HEK293T (cell line): ENCODE measurements around the gene FOXL1.

Experiments
- CTCF ChIA-PET: fragments of 350-600 bp; formaldehyde crosslinking; extraction: SDS; loops from one replicate; lab custom pipeline; 2021; ENCODE audit warnings: antibody characterized with exemption, inconsistent platforms; lab: Yijun Ruan, JAX
- POLR2A ChIA-PET: fragments of 350-600 bp; formaldehyde crosslinking; extraction: SDS; loops from one replicate; lab custom pipeline; 2020; ENCODE audit warnings: antibody characterized with exemption, inconsistent platforms; lab: Yijun Ruan, JAX
- DNase-seq: peaks from one replicate; pipeline ENCODE4 v3.0.0; 2012; ENCODE audit warnings: mixed read lengths; ENCODE audit errors: extremely low spot score
- ARNT ChIP-seq: fragments of 450-650 bp; IDR thresholded peaks from 2 replicates; pipeline ENCODE4 v1.6.1; 2017; ENCODE audit warnings: mild to moderate bottlenecking
- BHLHE40 ChIP-seq: fragments of 450-650 bp; IDR thresholded peaks from 2 replicates; pipeline ENCODE4 v1.6.1; 2016; ENCODE audit warnings: mild to moderate bottlenecking, moderate library complexity, borderline replicate concordance
- CTBP1 ChIP-seq: fragments of 450-650 bp; IDR thresholded peaks from 2 replicates; pipeline ENCODE4 v1.6.1; 2016; ENCODE audit warnings: borderline replicate concordance
- ELF4 ChIP-seq: fragments of 450-650 bp; IDR thresholded peaks from 2 replicates; pipeline ENCODE4 v1.6.1; 2017; ENCODE audit warnings: antibody characterized with exemption
- FOXA1 ChIP-seq: fragments of 450-650 bp; IDR thresholded peaks from 2 replicates; pipeline ENCODE4 v1.6.1; 2016; ENCODE audit warnings: mild to moderate bottlenecking
- FOXK2 ChIP-seq: fragments of 450-650 bp; IDR thresholded peaks from 2 replicates; pipeline ENCODE4 v1.6.1; 2016; ENCODE audit warnings: mild to moderate bottlenecking
- FOXM1 ChIP-seq: fragments of 450-650 bp; IDR thresholded peaks from 2 replicates; pipeline ENCODE4 v1.6.1; 2017; ENCODE audit warnings: mild to moderate bottlenecking, borderline replicate concordance
- HDGF ChIP-seq: fragments of 450-650 bp; IDR thresholded peaks from 2 replicates; pipeline ENCODE4 v1.6.1; 2017; ENCODE audit warnings: antibody characterized with exemption, borderline replicate concordance
- L3MBTL2 ChIP-seq: fragments of 450-650 bp; conservative IDR thresholded peaks from 2 replicates; pipeline ENCODE4 v1.6.1; 2016; ENCODE audit warnings: mild to moderate bottlenecking
- LEF1 ChIP-seq: fragments of 450-650 bp; IDR thresholded peaks from 2 replicates; pipeline ENCODE4 v1.6.1; 2017; ENCODE audit warnings: mild to moderate bottlenecking, borderline replicate concordance
- NFRKB ChIP-seq: fragments of 450-650 bp; IDR thresholded peaks from 2 replicates; pipeline ENCODE4 v1.6.1; 2016; ENCODE audit warnings: mild to moderate bottlenecking, moderate library complexity
- SP1 ChIP-seq: fragments of 450-650 bp; IDR thresholded peaks from 2 replicates; pipeline ENCODE4 v1.6.1; 2017
- SUZ12 ChIP-seq: fragments of 450-650 bp; IDR thresholded peaks from 2 replicates; pipeline ENCODE4 v1.6.1; 2016; ENCODE audit warnings: mild to moderate bottlenecking
- TARDBP ChIP-seq: fragments of 450-650 bp; IDR thresholded peaks from 2 replicates; pipeline ENCODE4 v1.6.1; 2016
- ZNF384 ChIP-seq: fragments of 450-650 bp; IDR thresholded peaks from 2 replicates; pipeline ENCODE4 v1.6.1; 2016
- TF ChIP-seq, protein P1 (sequence below): fragments of 450-650 bp; IDR thresholded peaks from 2 replicates; pipeline ENCODE4 v1.6.1; 2016

Gene FOXL1

DNA sequence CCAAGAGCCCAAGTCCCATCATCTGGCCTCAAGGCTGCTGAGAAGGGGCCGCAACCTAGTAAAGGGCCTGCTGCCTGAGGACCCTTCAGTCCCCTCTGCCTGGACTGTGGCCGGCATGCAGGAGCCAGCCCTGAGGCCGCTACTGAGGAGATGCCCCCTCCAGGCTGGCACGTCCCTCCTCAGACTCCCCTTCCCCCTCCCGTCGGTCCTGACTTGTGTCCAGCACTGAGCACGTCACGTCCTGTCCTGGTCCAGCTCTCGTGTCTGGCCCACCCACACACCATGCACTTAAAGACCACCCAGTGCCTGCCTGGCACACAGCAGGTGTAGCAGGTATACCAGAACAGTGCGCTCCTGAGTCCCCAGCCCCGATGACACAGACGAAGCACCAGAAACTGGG, 32.9 kb upstream of the FOXL1 start:
- TF ChIP-seq ZNF384 (no peak), LEF1 (no peak), FOXM1 (no peak), CTBP1 (no peak)
- DNase-seq = no peak
- ChIA-PET POLR2A (no interaction called here), CTCF (no interaction called here)

DNA sequence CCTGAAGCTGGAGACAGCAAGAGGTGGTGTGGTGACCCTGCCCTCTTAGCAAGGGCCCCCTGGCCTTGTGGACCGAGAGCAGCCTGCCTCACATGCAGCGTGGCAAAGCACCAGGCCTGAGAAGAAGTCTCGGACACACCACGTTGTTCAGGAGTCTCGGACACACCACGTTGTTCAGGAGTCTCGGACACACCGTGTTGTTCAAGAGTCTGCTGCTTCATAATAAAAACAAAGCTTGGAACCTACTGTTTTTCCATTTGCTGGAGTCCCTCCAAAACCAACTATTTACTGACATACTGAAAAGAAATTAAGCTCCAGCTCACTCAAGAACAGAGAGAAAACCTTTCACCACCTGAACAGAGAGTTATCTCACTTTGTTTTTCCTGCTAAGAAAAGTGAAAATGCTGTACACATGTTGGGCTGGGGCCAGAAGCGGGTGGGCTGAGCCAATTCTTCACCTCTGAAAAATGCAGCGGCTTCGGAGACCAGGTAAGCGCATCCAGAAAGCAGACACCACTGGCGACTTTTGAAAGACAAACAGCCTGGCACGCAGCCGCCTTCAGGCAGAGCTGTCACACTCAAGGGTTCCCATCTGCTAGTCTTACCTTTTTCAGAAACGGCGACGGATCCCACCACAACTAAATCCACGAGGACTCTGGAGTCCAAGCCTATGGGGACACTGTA, 32.3 kb upstream of the FOXL1 start:
- ChIA-PET POLR2A (no interaction called here), CTCF (no interaction called here)
- DNase-seq = no peak
- no peak for TF ChIP-seq LEF1
- TF ChIP-seq ELF4 = no peak
- no peak for TF ChIP-seq FOXK2
- TF ChIP-seq SUZ12 = no peak
- no peak for TF ChIP-seq NFRKB

DNA sequence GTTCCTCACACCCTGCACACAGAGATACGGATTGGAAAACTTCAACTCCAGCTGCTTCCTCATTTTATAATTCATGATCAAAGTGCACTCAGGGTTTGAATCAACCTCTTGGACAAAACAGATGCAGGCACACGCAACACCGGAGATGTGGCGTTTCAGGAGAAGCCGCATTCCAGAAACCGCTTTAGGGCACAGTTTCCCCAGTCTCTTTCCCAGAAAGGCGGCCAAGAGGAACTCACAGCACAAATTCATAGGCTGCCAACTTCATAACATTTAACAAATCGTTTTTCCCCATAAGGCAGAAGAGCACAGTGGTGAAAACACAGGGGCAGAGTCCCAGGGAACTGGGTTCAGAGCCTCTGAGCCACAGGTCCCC, 31.7 kb upstream of the FOXL1 start:
- ChIA-PET CTCF (no interaction called here), POLR2A (no interaction called here)
- no peak for DNase-seq
- no peak for TF ChIP-seq SUZ12
- no peak for TF ChIP-seq FOXA1
- no peak for TF ChIP-seq FOXK2
- TF ChIP-seq BHLHE40 = no peak
- no peak for TF ChIP-seq TARDBP
- no peak for TF ChIP-seq ARNT
- TF ChIP-seq L3MBTL2 = no peak
- TF ChIP-seq ZNF384 = no peak
- TF ChIP-seq FOXM1 = no peak
- no peak for TF ChIP-seq ELF4
- TF ChIP-seq NFRKB = no peak
- TF ChIP-seq LEF1 = no peak
- TF ChIP-seq CTBP1 = no peak
- no peak for TF ChIP-seq HDGF
- TF ChIP-seq, protein P1, sequence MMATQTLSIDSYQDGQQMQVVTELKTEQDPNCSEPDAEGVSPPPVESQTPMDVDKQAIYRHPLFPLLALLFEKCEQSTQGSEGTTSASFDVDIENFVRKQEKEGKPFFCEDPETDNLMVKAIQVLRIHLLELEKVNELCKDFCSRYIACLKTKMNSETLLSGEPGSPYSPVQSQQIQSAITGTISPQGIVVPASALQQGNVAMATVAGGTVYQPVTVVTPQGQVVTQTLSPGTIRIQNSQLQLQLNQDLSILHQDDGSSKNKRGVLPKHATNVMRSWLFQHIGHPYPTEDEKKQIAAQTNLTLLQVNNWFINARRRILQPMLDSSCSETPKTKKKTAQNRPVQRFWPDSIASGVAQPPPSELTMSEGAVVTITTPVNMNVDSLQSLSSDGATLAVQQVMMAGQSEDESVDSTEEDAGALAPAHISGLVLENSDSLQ = no peak
- no peak for TF ChIP-seq SP1

DNA sequence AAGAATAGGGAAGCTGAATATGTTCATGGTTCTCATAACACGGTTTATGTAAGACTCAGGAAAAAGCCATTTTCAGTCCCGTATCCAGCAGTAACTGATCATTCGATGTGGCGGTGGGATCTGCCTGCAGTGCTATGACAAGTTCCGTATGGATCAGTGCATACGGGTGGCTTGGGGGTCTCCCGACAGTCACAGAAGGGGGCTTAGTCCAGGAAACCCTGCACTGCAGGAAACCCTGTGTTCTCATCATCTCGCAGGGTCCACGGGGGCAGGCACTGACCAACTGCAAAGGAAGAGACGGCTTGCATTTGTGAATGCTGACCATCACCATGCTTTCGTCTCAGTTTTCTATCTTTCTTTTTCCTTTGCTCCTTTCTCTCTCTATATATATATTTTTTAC, 31.1 kb upstream of the FOXL1 start:
- POLR2A ChIA-PET = no interaction called here
- DNase-seq = no peak
- CTCF ChIA-PET = no interaction called here
- no peak for TF ChIP-seq NFRKB
- TF ChIP-seq FOXM1 = no peak

DNA sequence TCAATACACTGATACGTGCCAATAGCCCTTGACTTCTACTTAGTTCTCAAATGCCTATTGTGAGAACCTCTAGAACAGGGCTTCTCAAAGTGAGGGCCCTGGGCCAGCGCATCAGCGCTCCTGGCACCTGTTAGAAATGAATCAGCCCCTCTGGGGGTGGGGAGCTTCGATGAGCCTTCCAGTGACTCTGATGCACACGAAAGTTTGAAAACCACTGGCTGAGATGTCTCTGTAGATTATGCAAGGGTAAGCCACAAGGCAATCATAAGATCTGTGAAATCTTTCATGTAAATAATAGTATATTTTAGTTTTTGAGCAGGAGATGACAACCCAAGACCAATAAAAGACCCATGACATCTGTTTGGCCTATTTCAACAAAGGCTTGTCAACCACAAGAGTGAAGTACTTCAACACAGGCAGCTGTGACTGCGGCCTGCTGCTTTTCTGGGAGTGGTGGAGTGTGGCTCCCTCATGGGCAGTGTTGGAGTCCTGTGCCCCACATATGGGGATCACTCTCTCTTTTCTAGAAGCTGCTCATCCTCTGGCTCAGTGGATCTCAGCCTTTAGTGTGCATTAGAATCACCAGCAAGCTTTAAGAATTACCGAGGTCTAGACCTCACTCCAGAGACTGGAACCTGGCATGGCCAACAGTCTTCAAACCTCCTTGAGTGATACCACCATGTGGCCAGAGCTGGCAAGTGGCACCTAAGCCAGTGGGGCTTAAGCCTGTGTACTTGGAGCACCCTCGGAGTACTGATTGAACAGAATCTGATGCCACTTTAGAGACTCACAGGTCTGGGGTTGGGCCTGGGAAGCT, 29.1 kb upstream of the FOXL1 start:
- no peak for DNase-seq
- ChIA-PET CTCF (no interaction called here), POLR2A (interaction anchor here (1.3 kb wide), 1 partner anchor 8 kb away, joined by 3 read pairs; no protein-coding TSS in a partner anchor)
- TF ChIP-seq SUZ12 (no peak), HDGF (no peak), ARNT (no peak), FOXA1 (no peak), ELF4 (no peak), LEF1 (no peak), FOXK2 (no peak), CTBP1 (no peak), TARDBP (no peak), SP1 (no peak), ZNF384 (no peak), NFRKB (no peak), L3MBTL2 (no peak), FOXM1 (no peak), BHLHE40 (no peak)
- TF ChIP-seq, protein P1 = no peak

DNA sequence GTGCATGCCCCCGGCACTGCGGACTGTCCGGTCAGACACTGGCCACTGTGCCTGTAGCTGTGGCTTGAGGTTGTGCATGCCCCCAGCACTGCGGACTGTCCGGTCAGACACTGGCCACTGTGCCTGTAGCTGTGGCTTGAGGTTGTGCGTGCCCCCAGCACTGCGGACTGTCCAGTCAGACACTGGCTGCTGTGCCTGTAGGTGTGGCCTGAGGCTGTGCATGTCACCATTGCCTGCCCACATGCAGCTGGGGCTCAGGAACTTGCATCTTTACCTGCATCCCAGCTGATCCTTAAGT, 28.5 kb upstream of the FOXL1 start:
- no peak for TF ChIP-seq ZNF384
- TF ChIP-seq NFRKB = no peak
- TF ChIP-seq SP1 = no peak
- no peak for TF ChIP-seq HDGF
- no peak for TF ChIP-seq BHLHE40
- TF ChIP-seq TARDBP = no peak
- no peak for TF ChIP-seq SUZ12
- TF ChIP-seq L3MBTL2 = no peak
- no peak for TF ChIP-seq FOXA1
- TF ChIP-seq, protein P1 = no peak
- TF ChIP-seq CTBP1 = no peak
- no peak for TF ChIP-seq ARNT
- ChIA-PET POLR2A (interaction anchor here (1.3 kb wide), 1 partner anchor 8 kb away, joined by 3 read pairs; no protein-coding TSS in a partner anchor), CTCF (no interaction called here)
- DNase-seq = no peak
